ENCODE results near the gene CAMK1D. TPM values are rescaled to one million over a fixed set of nuclear protein-coding genes. Genes with fewer than 3 reads are reported as not detected.
A peak's percentile ranks its signal among the peaks of the same experiment; 100 is the strongest.
"Not testable (repeated sequence)": the region's sequence is repeated elsewhere in the genome, so short reads cannot be mapped to it uniquely, and the experiment has no call there.

CAMK1D gene
- total RNA-seq, 4 donors from 2014 or later: 0.55 to 2.2 (median 1.5) TPM

GRCh38 chr10:12724807-12725579 lies 375.6 kb downstream of the CAMK1D start:
- TF ChIP-seq POLR2A (IDR thresholded peaks at IDR 0.05) (no peak), CTCF (IDR thresholded peaks at IDR 0.05 in 4 of 5, conservative IDR thresholded peaks at IDR 0.05 in 1 of 5) (no peak)
- in situ Hi-C loops (cut with MboI; ENCODE audit: low sequenced_read_pairs in 4 of 4) (loop anchor here in 1 of 4 donors (10.0 kb wide), 1 partner anchor 360 kb away; no protein-coding TSS in a partner anchor), intact Hi-C loops (cut with DNase I; ENCODE audit: low total_unique reads) (loop anchor here (5.0 kb wide), 1 partner anchor 232 kb away; no protein-coding TSS in a partner anchor)
- Histone ChIP-seq H3K4me3 (no peak overlapping the region), H3K36me3 (no peaks in the 10 kb centered on the region), H3K27ac (no peak overlapping the region), H3K4me1 (peaks cover 2 to 22% of the 10 kb centered on the region in 2 donors), H3K9me3 (no peaks in the 10 kb centered on the region), H3K27me3 (no peaks in the 10 kb centered on the region)
- DNase-seq (no peak), ATAC-seq (no peak)

- in situ Hi-C loops (cut with MboI; ENCODE audit: low sequenced_read_pairs in 4 of 4) (loop anchor here in 1 of 4 donors (10.0 kb wide), 1 partner anchor 359 kb away; no protein-coding TSS in a partner anchor), intact Hi-C loops (cut with DNase I; ENCODE audit: low total_unique reads) (loop anchor here (5.0 kb wide), 1 partner anchor 232 kb away; no protein-coding TSS in a partner anchor)
- H3K4me1 ChIP-seq: peaks cover 0 to 19% of the 10 kb centered on the region in 2 donors
- H3K27me3 ChIP-seq, H3K36me3 ChIP-seq, H3K4me3 ChIP-seq, H3K9me3 ChIP-seq, ATAC-seq, H3K27ac ChIP-seq, DNase-seq: not testable (repeated sequence)
These were observed 376.2 kb downstream of the CAMK1D start for GRCh38 chr10:12725580-12725888.

GRCh38 chr10:12726971-12727831 lies 377.9 kb downstream of the CAMK1D start:
- H3K27ac ChIP-seq: peak overlapping the region; percentile 22 to 86 (median 71)
- intact Hi-C loops (cut with DNase I; ENCODE audit: low total_unique reads) (loop anchor here (5.0 kb wide), 1 partner anchor 230 kb away; no protein-coding TSS in a partner anchor), in situ Hi-C loops (cut with MboI; ENCODE audit: low sequenced_read_pairs in 4 of 4) (loop anchor here in 1 of 4 donors (10.0 kb wide), 1 partner anchor 358 kb away; no protein-coding TSS in a partner anchor)
- ATAC-seq (peak; percentile 55 to 60), DNase-seq (no peak)
- peaks cover 0 to 8% of the 10 kb centered on the region in 2 donors for H3K4me1 ChIP-seq
- no peaks in the 10 kb centered on the region for H3K36me3 ChIP-seq
- TF ChIP-seq POLR2A (IDR thresholded peaks at IDR 0.05): peak in 1 of 2 donors; percentile 40
- no peak for TF ChIP-seq CTCF (IDR thresholded peaks at IDR 0.05 in 4 of 5, conservative IDR thresholded peaks at IDR 0.05 in 1 of 5)
- no peaks in the 10 kb centered on the region for H3K9me3 ChIP-seq
- H3K4me3 ChIP-seq: peak overlapping the region in 1 of 4 donors; percentile 29
- no peaks in the 10 kb centered on the region for H3K27me3 ChIP-seq

- Histone ChIP-seq H3K4me1 (peaks cover 0 to 8% of the 10 kb centered on the region in 2 donors), H3K36me3 (no peaks in the 10 kb centered on the region), H3K9me3 (no peaks in the 10 kb centered on the region), H3K27me3 (no peaks in the 10 kb centered on the region), H3K4me3 (peak overlapping the region in 1 of 4 donors; percentile 29), H3K27ac (peak overlapping the region; percentile 41 to 86 (median 71))
- peak; percentile 66 to 77 for ATAC-seq
- no peak for TF ChIP-seq POLR2A (IDR thresholded peaks at IDR 0.05)
- TF ChIP-seq CTCF (IDR thresholded peaks at IDR 0.05 in 4 of 5, conservative IDR thresholded peaks at IDR 0.05 in 1 of 5): no peak
- peak; percentile 35 to 65 for DNase-seq
- in situ Hi-C loops (cut with MboI; ENCODE audit: low sequenced_read_pairs in 4 of 4) (loop anchor here in 1 of 4 donors (10.0 kb wide), 1 partner anchor 357 kb away; no protein-coding TSS in a partner anchor), intact Hi-C loops (cut with DNase I; ENCODE audit: low total_unique reads) (loop anchor here (1.0 to 5.0 kb wide), 2 partner anchors 22 to 229 kb away; no protein-coding TSS in a partner anchor)
These were observed 378.5 kb downstream of the CAMK1D start for GRCh38 chr10:12727832-12728215.

Data from gastrocnemius medialis (tissue), 4 donors.